MCF 10A (cell line): ENCODE results near the gene AMBRA1. TPM values are rescaled to one million over a fixed set of nuclear protein-coding genes. Genes with fewer than 3 reads are reported as not detected.

ENCODE experiments used
- BruUV-seq: library from RNA; stranded (reverse); fragments of 400-500 nt; replicated peaks from 2 replicates; lab custom pipeline; 2021; lab: Mats Ljungman, UMichigan
- CTCF ChIA-PET: fragments of 300-600 bp; sonication (Branson Sonifier 250); formaldehyde crosslinking; extraction: SDS; loops from one replicate; lab custom pipeline; 2021; ENCODE audit warnings: antibody characterized with exemption, inconsistent platforms; lab: Yijun Ruan, JAX
- POLR2A ChIA-PET: fragments of 300-600, 350-650 bp; sonication (Branson Sonifier 250); formaldehyde crosslinking; extraction: SDS; loops from one replicate; lab custom pipeline; 2020; ENCODE audit warnings: antibody characterized with exemption, inconsistent platforms; lab: Yijun Ruan, JAX
- DNase-seq: peaks from one replicate; pipeline ENCODE4 v3.0.0-alpha.2; 2018; ENCODE audit not compliant: unreplicated experiment
- H3K27ac Mint-ChIP-seq: one replicate; pipeline ENCODE4 v1.8.0; 2022; ENCODE audit warnings: mild to moderate bottlenecking, low read depth, mixed read lengths; ENCODE audit not compliant: unreplicated experiment
- H3K27me3 Mint-ChIP-seq: one replicate; pipeline ENCODE4 v1.8.0; 2022; ENCODE audit warnings: mixed read lengths; ENCODE audit not compliant: insufficient read depth, unreplicated experiment
- H3K36me3 Mint-ChIP-seq: one replicate; pipeline ENCODE4 v1.8.0; 2022; ENCODE audit warnings: mild to moderate bottlenecking, moderate library complexity, mixed read lengths; ENCODE audit not compliant: insufficient read depth, unreplicated experiment
- H3K4me1 Mint-ChIP-seq: one replicate; pipeline ENCODE4 v1.8.0; 2022; ENCODE audit warnings: mixed read lengths; ENCODE audit not compliant: insufficient read depth, unreplicated experiment
- H3K4me3 Mint-ChIP-seq: one replicate; pipeline ENCODE4 v1.8.0; 2022; ENCODE audit warnings: mild to moderate bottlenecking, moderate library complexity, mixed read lengths; ENCODE audit not compliant: unreplicated experiment
- H3K9me3 Mint-ChIP-seq: one replicate; pipeline ENCODE4 v1.8.0; 2022; ENCODE audit warnings: mixed read lengths; ENCODE audit not compliant: unreplicated experiment
- intact Hi-C: fragments of 100-400 bp; cut with micrococcal nuclease; formaldehyde crosslinking; loops from 2 replicates; pipeline ENCODE4 v1.14.1; 2022
- total RNA-seq: library from RNA; stranded (reverse); gene quantifications from 2 replicates; pipeline ENCODE4 v1.2.3, GENCODE V29; 2022
- TF ChIP-seq, protein P1 (sequence below): fragments of 200-600 bp; IDR thresholded peaks from one replicate; pipeline ENCODE4 v1.8.0; 2022; ENCODE audit warnings: antibody characterized with exemption, mild to moderate bottlenecking; ENCODE audit not compliant: unreplicated experiment

The AMBRA1 gene
- total RNA-seq, 1 experiment from 2014 or later: 19.6 TPM

DNA sequence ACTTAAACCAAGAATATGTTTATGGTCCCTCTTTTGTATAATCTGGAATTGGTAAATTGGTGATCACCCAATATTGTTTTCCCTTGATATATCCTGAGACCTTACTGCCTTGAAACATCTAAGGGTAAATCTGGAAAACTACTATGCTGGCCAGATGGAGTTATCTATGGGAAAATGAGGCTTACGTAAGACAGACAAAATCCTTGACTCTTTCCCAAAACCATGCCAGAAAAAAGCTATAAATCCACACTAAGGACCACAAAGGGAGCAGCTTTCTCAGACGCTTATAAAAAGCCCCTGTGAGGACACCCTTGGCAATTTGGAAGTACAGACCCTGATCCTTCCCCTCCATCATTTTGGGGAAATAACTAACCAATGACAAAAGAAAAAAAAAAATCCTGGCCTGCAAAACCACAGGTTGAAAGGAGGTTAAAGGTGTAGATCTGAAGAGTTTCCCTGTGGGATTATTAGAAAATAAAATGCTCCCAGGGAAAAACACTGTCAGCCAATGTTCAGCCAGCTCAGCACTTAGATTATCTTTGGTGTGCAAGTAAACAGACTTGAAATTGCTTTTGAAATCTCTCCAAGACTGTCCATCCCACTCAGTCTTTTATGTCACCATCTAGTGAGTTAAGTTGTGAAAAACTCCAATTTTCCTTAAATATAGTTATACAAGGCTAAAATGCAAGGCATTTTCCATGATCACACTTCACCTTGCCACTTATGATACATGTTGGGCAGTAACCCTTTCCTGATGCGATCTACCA lies 6.6 kb upstream of the AMBRA1 start:
- H3K36me3 Mint-ChIP-seq: peaks cover 16% of the 10 kb centered on the region

DNA sequence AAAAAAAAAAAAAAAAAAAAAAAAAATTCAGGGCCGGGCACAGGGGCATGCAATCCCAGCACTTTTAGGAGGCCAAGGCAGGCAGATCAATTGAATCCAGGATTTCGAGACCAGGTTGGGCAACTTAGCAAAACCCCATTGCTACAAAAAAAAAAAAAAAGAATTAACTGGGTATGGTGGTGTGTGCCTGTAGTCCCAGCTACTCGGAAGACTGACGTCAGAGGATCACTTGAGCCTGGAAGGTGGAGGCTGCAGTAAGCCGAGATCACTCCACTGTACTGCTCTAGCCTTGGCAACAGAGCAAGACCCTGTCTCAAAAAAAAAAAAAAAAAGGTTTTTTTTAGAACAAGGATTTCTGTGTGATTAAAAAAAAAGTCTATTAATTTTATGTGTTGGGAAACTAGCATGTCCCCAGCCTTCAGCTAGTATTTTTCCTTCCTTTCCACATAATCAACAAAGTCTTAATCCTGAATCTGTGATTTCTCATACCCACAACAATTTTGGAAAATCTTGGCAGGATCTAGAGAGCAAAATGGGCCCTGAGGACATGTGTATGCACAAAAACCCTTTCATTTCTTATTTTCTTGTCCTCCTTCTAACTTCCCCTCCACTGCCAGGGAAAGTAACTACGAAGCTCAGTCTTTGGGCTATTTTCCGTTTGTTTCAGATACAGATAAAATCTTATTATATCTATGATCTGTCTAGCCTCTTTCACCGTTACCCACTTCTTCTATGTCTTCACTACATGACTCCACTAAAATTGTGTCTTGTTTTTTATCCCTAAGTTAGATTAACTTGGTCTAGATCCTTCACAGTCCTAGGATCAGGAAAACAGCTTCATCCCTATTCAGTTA lies 5.7 kb upstream of the AMBRA1 start:
- TF ChIP-seq, protein P1, sequence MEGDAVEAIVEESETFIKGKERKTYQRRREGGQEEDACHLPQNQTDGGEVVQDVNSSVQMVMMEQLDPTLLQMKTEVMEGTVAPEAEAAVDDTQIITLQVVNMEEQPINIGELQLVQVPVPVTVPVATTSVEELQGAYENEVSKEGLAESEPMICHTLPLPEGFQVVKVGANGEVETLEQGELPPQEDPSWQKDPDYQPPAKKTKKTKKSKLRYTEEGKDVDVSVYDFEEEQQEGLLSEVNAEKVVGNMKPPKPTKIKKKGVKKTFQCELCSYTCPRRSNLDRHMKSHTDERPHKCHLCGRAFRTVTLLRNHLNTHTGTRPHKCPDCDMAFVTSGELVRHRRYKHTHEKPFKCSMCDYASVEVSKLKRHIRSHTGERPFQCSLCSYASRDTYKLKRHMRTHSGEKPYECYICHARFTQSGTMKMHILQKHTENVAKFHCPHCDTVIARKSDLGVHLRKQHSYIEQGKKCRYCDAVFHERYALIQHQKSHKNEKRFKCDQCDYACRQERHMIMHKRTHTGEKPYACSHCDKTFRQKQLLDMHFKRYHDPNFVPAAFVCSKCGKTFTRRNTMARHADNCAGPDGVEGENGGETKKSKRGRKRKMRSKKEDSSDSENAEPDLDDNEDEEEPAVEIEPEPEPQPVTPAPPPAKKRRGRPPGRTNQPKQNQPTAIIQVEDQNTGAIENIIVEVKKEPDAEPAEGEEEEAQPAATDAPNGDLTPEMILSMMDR: no peak
- ChIA-PET CTCF (interaction anchor here (0.5 to 1.2 kb wide), 4 partner anchors 18 to 1634 kb away, joined by 3 to 5 read pairs (median 3); partner anchors contain the start of genes ATG13 and HARBI1), POLR2A (interaction anchor here (0.6 to 1.9 kb wide), 7 partner anchors 8 to 391 kb away, joined by 3 to 9 read pairs (median 4); partner anchors contain the start of gene ZNF408)
- BruUV-seq: no TSS peak
- no peak overlapping the region for H3K27ac Mint-ChIP-seq
- H3K36me3 Mint-ChIP-seq: peaks cover 16% of the 10 kb centered on the region
- DNase-seq: no peak
- peaks cover 5% of the 10 kb centered on the region for H3K4me1 Mint-ChIP-seq
- H3K4me3 Mint-ChIP-seq: no peak overlapping the region
- H3K27me3 Mint-ChIP-seq: no peaks in the 10 kb centered on the region
- intact Hi-C loops: no loop called here
- no peaks in the 10 kb centered on the region for H3K9me3 Mint-ChIP-seq

More for the DNA sequence above, 6.6 kb upstream of the AMBRA1 start:
- POLR2A ChIA-PET: interaction anchor here (0.6 to 1.9 kb wide), 6 partner anchors 9 to 391 kb away, joined by 3 to 9 read pairs (median 4); partner anchors contain the start of gene ZNF408
- peaks cover 5% of the 10 kb centered on the region for H3K4me1 Mint-ChIP-seq
- TF ChIP-seq, protein P1: no peak
- no peaks in the 10 kb centered on the region for H3K9me3 Mint-ChIP-seq
- no TSS peak for BruUV-seq
- no peak overlapping the region for H3K4me3 Mint-ChIP-seq
- no peak for DNase-seq
- CTCF ChIA-PET: interaction anchor here (0.7 to 1.2 kb wide), 3 partner anchors 17 to 1635 kb away, joined by 3 to 5 read pairs (median 4); partner anchors contain the start of genes ATG13 and HARBI1
- no peak overlapping the region for H3K27ac Mint-ChIP-seq
- no peaks in the 10 kb centered on the region for H3K27me3 Mint-ChIP-seq
- intact Hi-C loops: no loop called here

DNA sequence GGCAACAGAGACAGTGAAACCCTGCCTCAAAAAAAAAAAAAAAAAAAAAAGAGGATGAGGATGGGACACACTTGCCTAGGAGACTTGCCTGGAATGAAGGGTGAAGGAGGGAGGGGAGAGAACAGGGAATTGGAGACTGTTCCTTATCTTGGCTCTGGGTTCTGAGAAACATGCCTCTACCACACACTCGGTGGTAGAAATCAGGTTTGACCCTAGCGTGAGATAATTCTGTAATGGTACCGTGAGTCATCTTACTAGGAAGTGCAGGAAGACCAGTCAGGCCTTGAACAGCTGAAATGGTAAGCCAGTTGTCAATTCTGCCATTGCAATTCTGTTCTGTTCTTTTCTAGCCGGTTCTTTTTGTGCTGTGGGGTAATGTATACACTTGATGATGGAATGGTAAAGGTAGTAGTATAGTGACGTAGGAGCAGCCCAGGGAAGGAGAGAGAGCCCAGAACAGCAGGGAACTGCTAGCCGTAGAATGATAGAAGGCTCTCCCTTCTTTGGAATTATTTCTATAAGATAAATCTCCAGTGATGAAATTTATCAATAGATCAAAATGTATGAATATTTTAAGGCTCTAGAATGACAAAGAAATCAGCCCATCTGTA lies 3.9 kb upstream of the AMBRA1 start:
- intact Hi-C loops: no loop called here
- CTCF ChIA-PET: no interaction called here

More for the DNA sequence above, 3.9 kb upstream of the AMBRA1 start:
- Mint-ChIP-seq H3K27ac (no peak overlapping the region), H3K4me3 (no peak overlapping the region), H3K36me3 (peaks cover 11% of the 10 kb centered on the region), H3K4me1 (peaks cover 11% of the 10 kb centered on the region), H3K27me3 (no peaks in the 10 kb centered on the region), H3K9me3 (no peaks in the 10 kb centered on the region)
- no TSS peak for BruUV-seq
- TF ChIP-seq, protein P1: no peak
- POLR2A ChIA-PET: interaction anchor here (0.9 kb wide), 1 partner anchor 21 kb away, joined by 3 read pairs; no protein-coding TSS in a partner anchor
- DNase-seq: no peak
